GM21360 (cell line): Measurements from ENCODE around the gene TNFAIP8L1.

Experiments used
- ATAC-seq: cut with Tn5 transposase; IDR thresholded peaks from one replicate; pipeline ENCODE4 v1.9.1; 2021; ENCODE audit warnings: mild to moderate bottlenecking, moderate library complexity; ENCODE audit not compliant: unreplicated experiment

The TNFAIP8L1 gene

DNA sequence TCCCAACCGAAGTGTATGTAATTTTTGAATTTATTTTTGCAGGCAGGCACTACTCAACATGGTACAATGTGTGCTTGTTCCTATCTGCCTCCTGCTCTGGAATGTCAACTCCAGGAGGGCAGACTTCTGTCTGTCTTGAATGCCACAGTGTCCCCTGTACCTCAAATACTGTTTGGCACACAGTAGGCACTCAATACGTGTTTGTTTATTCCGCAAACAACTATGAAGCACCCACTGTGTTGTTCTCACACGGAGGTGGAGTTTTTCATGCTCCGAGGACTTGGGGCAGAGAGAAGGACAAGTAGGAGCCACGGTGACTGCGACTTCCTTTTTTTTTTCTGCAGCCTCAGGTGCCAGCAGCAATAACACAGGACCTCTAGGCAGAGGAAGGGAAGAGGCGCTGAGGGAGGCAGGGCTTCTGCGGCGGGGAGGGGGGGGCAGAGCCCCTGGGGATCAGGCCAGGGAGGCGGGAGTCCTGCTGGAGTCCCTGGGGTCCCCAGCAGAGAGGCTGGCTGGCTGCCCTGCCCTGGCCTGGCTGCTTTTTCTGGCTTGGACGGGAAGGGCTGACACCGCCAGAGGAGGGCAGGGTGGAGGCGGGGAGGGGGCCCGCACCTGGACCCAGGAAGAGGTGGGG is 29.3 kb upstream of the TNFAIP8L1 start:
- ATAC-seq = no peak

DNA sequence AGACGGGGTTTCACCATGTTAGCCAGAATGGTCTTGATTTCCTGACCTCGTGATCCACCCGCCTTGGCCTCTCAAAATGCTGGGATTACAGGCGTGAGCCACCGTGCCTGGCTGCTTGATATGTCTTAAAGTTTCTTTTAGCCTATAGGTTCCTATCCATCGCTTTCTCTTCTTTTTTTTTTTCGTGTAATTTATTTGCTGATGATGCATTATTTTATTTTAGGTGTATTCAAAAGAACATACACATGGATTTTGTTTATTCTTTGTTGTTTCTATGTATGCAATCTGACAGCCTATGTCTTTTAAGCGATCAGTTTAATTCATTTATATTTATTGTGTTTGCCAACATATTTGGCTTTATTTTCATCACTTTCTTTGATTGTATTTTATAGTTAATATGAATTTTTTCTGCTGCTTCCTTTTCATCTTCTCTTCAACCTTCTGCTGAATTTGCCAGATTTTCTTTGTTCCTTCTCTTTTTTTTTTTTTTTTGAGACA is 26.0 kb upstream of the TNFAIP8L1 start:
- ATAC-seq = no peak

DNA sequence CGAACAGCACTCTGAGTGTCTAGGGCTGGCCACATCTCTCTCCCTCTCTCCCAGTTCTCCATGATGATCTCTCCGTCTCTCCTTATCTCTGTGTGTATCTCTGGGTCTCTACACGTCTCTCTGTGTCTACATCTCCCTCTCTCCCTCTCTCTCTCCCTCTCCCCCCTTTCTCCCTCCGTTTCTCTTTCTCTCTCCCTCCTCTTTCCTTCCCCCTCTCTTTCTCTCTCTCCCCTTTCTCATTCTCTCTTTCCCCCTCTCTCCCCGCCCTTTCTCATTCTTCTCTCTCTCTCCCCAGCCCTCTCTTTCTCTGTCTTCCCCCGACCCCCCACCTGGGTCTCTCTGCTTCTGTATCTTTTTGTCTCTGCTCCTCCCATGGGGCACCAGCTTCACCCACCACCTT is 21.3 kb upstream of the TNFAIP8L1 start:
- ATAC-seq = no peak

DNA sequence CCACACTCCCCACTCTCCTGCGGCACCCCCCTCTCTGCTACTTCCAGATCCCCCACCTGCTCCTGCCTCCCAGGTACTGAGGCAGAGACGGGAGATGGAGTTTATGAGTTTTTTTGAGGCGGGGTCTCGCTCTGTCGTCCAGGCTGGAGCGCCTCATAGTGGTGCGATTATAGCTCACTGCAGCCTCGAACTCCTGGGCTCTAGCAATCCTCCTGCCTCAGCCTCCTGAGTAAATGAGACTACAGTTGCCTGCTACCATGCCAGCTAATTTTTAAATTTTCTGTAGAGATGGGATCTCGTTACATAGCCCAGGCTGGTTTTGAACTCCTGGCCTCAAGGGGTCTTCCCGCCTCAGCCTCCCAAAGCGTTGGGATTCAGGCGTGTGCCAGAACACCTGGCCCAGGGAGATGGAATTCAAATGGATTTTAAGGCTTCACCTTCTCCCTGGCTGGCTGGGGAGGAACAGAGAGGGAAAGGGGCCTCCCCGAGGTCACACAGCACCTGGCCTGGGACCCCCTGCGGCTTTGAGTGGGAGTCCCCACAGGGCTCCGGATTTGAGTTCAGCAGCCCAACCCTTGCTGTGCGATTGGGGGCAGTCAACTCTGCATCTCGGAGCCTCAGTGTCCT is 19.5 kb upstream of the TNFAIP8L1 start:
- no peak for ATAC-seq

DNA sequence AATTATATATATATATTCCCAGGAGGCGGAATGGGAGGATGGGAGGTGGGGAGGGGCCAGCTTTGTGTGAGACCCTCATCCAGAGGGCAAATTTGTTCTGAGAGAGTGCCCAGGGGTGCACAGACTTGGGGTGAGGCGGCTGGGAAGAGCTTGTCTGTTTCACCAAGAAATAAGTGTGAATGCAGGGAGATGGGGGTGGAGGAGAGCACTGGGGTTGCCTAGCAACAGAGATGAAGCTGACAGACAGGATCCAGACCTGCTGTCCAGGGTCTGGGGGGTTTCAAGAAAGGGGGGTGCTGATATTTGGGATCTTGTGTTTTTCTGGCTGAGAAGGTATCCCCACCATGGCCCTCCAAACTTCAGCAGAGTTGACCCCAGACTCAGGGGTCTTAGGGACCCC is 18.6 kb upstream of the TNFAIP8L1 start:
- ATAC-seq = no peak

DNA sequence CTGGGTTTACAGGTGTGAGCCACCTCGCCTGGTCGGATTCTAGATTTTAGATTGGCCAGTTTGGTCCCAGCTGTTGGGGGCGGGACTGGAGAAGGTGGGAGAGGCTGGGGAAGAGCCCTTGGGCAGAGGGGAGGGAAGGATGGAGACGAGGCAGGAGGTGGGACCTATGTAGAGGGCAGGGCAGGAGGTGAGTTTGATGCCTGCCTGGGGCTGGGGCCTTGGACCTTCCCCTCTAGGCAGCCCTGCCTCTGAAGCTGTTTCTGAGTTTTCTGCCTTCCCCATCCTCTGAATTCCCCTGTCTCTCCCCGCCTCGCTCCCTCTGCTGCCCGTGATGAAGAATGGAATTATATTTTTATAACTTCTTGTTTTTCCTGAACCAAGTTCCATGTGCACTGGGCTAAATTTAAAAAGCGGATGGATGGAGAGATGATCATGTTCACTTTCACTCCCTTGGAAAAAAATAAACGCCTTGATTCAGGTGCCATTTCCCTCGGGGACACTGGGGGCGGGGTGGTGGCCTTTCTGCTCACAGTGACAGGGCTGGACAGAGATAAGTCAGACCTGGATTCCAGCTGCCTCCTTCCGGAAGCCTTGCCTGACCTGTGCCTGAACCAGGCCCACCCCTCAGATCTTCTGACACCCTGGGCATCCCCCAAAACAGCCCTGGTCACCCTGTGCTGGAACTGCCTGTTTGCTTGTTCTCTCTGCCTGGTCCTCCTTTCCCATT is 16.5 kb upstream of the TNFAIP8L1 start:
- ATAC-seq = no peak

DNA sequence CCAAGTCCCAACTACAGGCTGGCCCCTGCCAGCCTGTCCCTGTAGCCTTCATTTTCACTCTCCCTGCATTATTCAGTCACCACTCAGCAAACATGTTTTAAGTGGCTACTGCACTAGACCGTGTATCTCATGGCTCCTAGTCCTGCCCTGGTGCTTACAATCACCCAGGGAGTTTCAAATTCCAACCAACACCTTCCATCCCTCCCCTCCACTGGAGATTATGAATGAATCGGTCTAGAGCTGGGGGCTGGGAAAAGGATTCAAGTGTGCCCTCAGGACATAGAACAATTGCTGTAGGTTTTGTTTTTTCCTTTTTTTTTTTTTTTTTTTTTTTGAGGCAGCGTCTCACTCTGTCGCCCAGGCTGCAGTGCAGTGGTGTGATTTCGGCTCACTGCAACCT is 15.0 kb upstream of the TNFAIP8L1 start:
- ATAC-seq = no peak

DNA sequence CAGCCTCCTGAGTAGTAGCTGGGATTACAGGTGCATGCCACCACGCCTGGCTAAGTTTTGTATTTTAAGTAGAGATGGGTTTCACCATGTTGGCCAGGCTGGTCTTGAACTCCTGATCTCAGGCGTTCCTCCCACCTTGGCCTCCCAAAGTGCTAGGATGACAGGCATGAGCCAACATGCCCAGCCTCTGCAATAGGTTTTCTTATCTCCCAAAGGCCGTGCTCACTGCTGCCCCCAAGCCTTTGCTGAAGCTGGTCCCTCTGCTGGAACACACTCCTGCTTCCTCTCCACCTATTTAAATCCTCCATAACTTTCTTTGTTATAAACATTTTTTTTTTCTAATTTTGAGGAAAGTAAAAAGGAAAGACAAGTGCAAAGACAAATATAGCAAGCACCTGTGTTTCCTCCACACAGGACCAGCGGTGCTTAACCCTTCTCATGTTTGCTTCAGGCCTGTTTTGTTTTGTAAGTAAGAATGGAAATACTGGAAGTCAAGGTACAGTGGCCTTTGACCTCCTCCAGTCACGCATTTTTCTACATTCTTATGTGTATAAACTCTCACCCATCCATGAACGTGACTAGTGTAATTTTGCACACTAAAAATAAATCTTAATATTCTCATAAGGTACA is 14.5 kb upstream of the TNFAIP8L1 start:
- ATAC-seq = no peak

DNA sequence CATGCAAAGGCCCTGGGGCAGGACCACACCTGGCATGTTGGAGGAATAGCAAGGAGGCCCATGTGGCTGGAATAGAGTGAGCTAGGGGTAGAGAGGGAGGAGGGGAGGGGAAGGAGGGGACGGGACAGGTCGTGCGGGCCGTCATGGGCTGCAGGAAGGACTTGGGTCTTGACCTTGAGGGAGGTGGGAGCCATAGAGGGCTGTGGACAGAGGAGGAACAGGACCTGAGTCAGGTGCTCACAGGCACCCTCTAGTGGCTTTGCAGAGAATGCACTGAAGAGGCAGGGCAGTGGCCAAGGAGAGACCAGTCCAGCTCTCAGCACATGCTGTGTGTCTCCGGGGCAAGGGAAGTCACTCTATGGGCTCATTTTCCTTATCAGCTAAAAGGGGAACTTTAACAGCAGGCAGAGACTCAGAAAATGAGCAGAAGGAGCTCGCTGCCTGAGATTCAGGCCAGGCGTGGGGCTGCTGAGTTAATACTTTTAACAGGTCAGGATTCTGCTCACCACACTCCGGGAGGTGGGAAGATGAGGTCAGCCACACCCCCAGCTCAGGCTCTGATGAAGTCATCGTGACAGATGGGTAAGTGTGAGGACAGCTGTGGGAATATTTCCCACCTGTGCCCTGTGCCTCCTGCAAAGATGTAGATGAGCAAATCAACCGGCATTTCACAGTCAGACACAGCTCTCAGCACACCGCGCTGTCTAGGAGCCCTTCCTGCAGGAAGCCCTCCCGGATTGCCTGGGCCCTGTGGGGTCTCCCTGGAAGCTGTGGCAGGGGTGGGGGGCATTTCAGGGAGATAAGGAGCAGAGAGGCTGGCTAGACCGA is 6.0 kb upstream of the TNFAIP8L1 start:
- no peak for ATAC-seq

DNA sequence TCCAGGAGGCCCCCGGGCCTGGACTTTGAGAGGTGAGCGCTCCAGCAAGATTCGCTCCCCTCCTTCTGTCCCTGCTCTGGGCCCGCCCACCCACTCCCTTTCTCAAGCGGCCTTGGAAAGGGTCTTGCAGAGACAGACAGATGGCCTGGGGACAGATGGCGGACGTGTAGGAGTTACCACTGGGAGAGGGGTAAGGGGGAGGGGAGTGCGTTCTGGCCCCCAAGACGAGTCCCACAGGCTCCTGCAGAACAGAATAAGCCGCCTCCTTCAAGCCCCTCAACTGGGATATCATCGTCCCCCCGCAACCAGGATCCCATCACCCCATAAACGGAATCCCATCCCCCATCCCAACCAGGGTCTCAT is 3.6 kb upstream of the TNFAIP8L1 start:
- ATAC-seq = no peak

DNA sequence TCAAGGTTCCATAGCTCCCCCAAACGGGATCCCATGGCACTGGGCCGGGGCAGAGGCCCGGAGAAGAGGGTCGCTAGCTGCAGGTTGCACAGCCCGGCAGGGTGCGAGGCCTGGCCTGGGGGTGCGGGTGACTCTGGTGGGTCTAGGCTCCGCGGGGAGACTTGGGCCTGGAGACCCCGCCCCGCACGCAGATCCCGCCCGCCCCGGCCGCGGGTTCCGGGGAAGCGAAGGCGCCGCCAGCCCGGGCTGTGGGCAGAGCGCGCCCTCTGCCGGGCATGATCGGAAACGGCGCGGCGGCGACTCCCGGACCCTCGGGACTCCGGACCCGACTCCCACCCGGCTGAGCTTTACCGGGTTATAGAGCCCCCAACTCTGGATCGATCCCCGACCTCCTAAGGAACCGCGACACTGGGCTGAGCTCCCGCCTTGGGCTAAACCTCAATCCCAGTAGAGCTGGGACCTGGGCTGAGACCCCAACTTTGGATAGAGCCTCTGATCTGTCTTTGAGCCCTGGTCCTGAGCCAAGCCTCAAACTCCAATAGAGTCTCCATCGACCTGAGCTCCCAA is 3.1 kb upstream of the TNFAIP8L1 start:
- ATAC-seq = no peak

DNA sequence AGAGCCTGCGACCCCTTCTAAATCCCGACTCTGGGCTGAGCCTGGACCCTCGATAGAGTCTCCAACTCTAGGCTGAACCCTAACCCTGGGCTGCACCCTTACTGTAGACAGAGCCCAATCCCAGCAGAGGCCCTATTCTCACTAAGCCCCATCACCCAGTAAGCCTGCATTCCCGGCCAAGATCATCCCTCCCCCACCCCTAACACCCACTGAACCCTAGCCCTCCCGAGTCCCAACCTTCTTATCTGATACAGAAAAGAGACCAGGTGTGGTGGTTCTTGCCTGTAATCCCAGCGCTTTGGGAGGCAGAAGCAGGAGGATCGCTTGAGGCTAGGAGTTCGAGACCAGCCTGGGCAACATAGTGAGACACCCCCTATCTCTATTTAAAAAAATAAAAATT is 2.6 kb upstream of the TNFAIP8L1 start:
- ATAC-seq = no peak

DNA sequence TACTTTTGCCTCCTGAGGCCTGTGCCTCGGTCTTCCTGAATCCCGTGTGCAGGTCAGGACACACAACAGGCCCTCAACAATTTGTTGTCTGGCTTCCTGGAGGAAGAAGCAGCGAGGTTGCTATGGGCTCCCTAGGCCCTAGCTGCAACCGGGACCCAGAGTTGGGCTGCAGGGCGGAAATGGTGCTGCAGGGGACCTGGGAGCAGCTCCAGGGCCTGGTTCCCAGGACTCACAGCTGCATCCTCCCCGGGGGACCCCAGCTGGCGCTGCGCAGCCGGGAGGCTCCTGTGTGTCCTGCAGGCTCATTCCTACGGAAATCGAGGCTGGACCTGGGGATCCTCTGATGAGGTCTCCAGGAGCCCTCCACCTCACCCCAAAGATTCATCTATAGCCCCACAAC is 999 bp upstream of the TNFAIP8L1 start:
- no peak for ATAC-seq

DNA sequence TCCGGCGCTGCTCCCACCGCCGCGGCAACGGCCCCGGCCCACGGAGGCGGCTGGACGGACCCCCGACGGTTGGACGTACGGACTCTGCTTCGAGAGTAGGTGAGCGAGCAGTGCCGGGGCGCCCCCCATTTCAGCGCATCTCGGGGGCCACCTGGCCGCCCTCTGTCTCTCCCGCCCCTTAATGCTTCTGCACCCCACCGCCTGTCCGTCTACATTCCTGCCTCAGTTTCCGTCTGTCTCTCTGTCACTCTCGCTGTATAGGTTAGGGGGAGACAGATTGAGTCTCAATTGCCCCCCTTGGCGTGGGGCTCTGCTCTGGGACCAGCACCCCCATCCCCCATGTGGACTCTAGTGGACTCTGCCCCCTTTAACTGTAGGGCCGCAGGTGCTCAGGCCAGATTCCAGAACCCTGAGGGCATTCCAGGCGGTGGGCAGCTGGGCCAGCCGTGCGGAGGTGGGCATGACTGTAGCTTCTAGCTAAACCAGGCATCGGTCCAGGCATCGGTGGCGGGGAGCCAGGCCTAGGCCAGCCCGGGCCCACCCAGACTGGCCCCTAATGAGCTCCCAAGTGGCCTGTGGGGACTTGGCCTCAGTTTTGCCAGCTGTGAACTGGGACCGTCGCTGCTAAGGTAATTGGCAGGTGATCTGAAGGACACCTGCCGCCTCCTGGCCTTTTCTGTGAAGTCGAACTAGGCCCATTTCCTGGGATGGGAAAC is 373 bp downstream of the TNFAIP8L1 start:
- peak; percentile 7 for ATAC-seq

DNA sequence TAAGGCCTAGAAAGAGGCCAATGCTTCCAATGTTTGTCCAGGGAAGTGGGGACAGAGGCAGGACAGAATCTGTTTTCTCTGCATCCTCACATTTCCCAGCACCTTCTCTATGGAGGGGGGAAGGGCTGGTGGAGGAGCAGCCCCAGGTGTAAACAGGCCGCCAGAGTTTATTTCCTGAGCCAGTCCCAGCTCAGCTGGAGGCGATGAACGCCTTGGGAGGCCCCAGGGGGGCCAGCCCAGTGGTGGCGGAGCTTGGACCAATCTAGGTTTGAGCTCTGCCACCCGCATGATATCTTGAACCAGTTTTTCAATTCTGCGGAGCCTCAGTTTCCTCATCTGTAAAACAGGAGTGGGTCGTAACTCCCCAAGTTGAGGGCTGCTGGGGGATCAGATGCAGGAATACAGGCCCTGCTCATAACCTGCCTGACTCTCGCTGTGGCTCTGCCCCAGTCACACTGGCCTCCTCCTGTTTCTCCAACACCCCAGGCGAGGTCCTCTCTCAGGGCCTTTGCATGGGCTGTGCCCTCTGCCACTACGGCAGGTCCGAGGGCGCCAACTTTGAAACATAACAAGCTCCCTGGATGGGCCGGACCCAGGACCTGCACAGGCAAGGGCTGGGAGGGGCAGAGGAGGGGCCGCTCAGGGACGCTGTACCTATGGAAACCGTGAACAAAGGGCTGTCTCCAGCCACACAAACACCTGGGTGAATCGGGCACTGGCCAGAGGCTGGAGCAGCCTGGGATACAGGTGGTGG is 1.1 kb downstream of the TNFAIP8L1 start:
- no peak for ATAC-seq

DNA sequence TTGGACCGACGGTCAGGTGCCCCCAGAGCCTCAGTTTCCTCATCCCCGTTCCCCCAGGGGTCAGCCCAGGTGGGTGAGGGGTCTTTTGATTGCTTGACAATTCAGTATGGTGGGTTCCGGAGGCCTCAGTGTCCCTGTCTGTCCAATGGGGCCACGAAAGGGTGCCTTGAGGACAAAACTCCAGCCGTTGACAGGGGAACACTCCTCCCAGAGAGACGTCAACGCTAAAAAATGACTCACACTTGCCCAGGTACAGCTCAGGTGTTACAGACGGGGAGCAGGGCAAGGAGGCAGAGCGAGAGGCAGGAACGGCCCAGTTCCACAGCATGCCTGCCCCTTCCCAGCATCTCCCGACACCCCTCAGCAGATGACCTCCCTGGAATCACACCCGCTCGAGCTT is 1.8 kb downstream of the TNFAIP8L1 start:
- ATAC-seq = no peak

DNA sequence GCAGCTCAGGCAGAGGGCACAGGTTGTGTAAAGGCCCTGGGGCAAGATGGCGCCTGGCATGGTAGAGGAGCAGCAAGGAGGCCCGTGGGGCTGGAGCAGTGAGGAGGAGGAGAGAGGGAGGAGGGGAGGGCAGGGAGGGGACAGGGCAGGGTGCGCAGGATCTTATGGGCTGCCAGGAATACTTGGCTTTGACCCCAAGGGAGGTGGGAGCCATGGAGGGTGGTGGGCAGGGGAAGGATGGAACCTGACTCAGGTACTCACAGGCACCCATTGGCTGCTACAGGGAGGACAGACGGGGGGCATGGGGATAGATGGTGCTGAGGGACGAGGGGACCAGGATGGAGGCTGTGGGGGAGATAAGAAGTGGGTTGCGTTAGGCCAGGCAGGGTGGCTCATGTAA is 3.3 kb downstream of the TNFAIP8L1 start:
- ATAC-seq = no peak

DNA sequence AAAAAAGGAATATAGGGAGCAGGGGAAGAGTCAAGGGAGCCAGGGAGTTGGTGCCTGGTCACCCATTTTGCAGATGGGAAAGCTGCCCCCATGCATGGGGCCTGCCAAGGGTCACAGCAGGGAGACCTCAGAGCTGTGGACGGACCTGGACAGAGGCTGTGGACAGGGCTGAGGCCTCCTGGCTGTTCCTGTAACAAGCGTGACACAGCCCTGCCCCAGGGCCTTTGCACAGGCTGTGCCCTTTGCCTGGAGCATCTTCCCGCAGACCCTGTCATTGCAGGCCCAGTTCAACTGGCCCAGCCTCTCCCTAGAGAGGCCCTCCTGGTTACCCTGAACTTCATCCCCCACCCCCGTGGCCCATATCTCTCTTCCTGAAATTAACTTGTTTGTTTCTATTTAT is 6.4 kb downstream of the TNFAIP8L1 start:
- ATAC-seq = no peak
